H1 (cell line): ENCODE data around the gene FLVCR2. TPM values are rescaled to one million over a fixed set of nuclear protein-coding genes. Genes with fewer than 3 reads are reported as not detected.
A peak's percentile ranks its signal among the peaks of the same experiment; 100 is the strongest.

ENCODE experiments used
- CTCF ChIA-PET: fragments of 300-600 bp; sonication (Branson Sonifier 250); formaldehyde crosslinking; loops from one replicate; lab custom pipeline; 2021; ENCODE audit not compliant: partially characterized antibody; lab: Charles Lee
- POLR2A ChIA-PET: fragments of 300-600 bp; sonication (Branson Sonifier 250); formaldehyde crosslinking; loops from one replicate; lab custom pipeline; 2021; ENCODE audit warnings: inconsistent platforms; ENCODE audit not compliant: partially characterized antibody; lab: Charles Lee
- DNase-seq, 2 experiments: peaks; one replicate each; pipeline versions ENCODE4 v3.0.0 to v3.0.0-alpha.2; 2010 to 2022; ENCODE audit warnings: low spot score in 2 of 2, low read depth in 1 of 2, mixed read lengths in 1 of 2
- FAIRE-seq: peaks from 2 replicates; lab custom pipeline; 2011; peaks lifted over from hg19 to GRCh38; lab: Jason Lieb, UNC
- H2AFZ ChIP-seq: 2 replicates; pipeline ENCODE4 v1.8.1; 2012; ENCODE audit warnings: low read length, inconsistent platforms
- H2AK5ac ChIP-seq: 2 replicates; pipeline ENCODE4 v1.6.1; 2013; ENCODE audit warnings: low read depth, low read length
- H2BK120ac ChIP-seq: replicated peaks from 2 replicates; pipeline ENCODE3; 2013; ENCODE audit warnings: low read depth, low read length, inconsistent platforms
- H2BK12ac ChIP-seq: 2 replicates; pipeline ENCODE4 v1.6.1; 2013; ENCODE audit warnings: low read depth, low read length
- H2BK15ac ChIP-seq: 2 replicates; pipeline ENCODE4 v1.6.1; 2013; ENCODE audit warnings: low read length
- H2BK20ac ChIP-seq: 2 replicates; pipeline ENCODE4 v1.6.1; 2013; ENCODE audit warnings: low read length
- H2BK5ac ChIP-seq: 2 replicates; pipeline ENCODE4 v1.6.1; 2013; ENCODE audit warnings: low read depth, low read length
- H3K14ac ChIP-seq: 2 replicates; pipeline ENCODE4 v1.6.1; 2013; ENCODE audit warnings: inconsistent platforms; ENCODE audit not compliant: insufficient read length
- H3K18ac ChIP-seq: 2 replicates; pipeline ENCODE4 v1.6.1; 2013; ENCODE audit warnings: low read length; ENCODE audit errors: extremely low read depth
- H3K23ac ChIP-seq: 2 replicates; pipeline ENCODE4 v1.6.1; 2013; ENCODE audit warnings: inconsistent platforms; ENCODE audit not compliant: insufficient read length
- H3K23me2 ChIP-seq: 2 replicates; pipeline ENCODE4 v1.6.1; 2013; ENCODE audit warnings: low read depth, low read length
- H3K27ac ChIP-seq: 2 replicates; pipeline ENCODE4 v1.6.1; 2011; ENCODE audit warnings: low read depth, low read length, inconsistent platforms
- H3K27me3 ChIP-seq, 4 experiments: replicated peaks in 1 of 4; 1 replicate in 1 of 4; 2 replicates in 3 of 4; pipeline versions ENCODE4 v1.6.1 to v1.8.1; 2011 to 2013; ENCODE audit warnings: low read length in 3 of 4, mild to moderate bottlenecking in 3 of 4, inconsistent platforms in 2 of 4, mixed read lengths in 2 of 4, moderate library complexity in 1 of 4; ENCODE audit not compliant: control insufficient read depth in 3 of 4, insufficient read depth in 3 of 4; ENCODE audit errors: extremely low read depth in 1 of 4
- H3K36me3 ChIP-seq, 4 experiments: 2 replicates each; pipeline versions ENCODE4 v1.6.1 to v1.8.1; 2011 to 2013; ENCODE audit warnings: mild to moderate bottlenecking in 4 of 4, low read length in 3 of 4, moderate library complexity in 2 of 4, control low read depth in 1 of 4, inconsistent platforms in 1 of 4; ENCODE audit not compliant: insufficient read depth in 4 of 4, control insufficient read depth in 2 of 4
- H3K4ac ChIP-seq: replicated peaks from 2 replicates; pipeline ENCODE3; 2013; ENCODE audit warnings: low read length, low read depth, mixed read lengths, inconsistent platforms; ENCODE audit not compliant: insufficient read length
- H3K4me1 ChIP-seq, 4 experiments: replicated peaks in 1 of 4; 1 replicate in 1 of 4; 2 replicates in 3 of 4; pipeline versions ENCODE4 v1.6.1 to v1.8.1; 2011 to 2013; ENCODE audit warnings: low read length in 3 of 4, inconsistent platforms in 2 of 4, mixed read lengths in 1 of 4; ENCODE audit not compliant: insufficient read depth in 4 of 4, control insufficient read depth in 3 of 4
- H3K4me2 ChIP-seq, 2 experiments: 2 replicates each; pipeline versions ENCODE4 v1.6.1 to v1.8.1; 2011 to 2013; ENCODE audit warnings: low read depth in 2 of 2, low read length in 2 of 2, control low read depth in 1 of 2, inconsistent platforms in 1 of 2, mild to moderate bottlenecking in 1 of 2; ENCODE audit not compliant: insufficient read depth in 1 of 2
- H3K4me3 ChIP-seq, 4 experiments: fragments of 200-600, 300-600 bp in 1 of 4; sonication (generic), shearing (Covaris generic), sonication (Bioruptor Twin) in 1 of 4; 2 replicates each; pipeline versions ENCODE4 v1.5.1 to v1.8.1; 2011 to 2016; ENCODE audit warnings: low read length in 4 of 4, low read depth in 3 of 4, control low read depth in 2 of 4, inconsistent platforms in 2 of 4, mild to moderate bottlenecking in 2 of 4, mixed read lengths in 1 of 4, moderate library complexity in 1 of 4; ENCODE audit not compliant: insufficient read depth in 2 of 4; ENCODE audit errors: extremely low read depth in 1 of 4
- H3K56ac ChIP-seq: replicated peaks from 2 replicates; pipeline ENCODE3; 2013; ENCODE audit warnings: low read depth, mild to moderate bottlenecking, mixed read lengths, low read length, inconsistent platforms; ENCODE audit not compliant: insufficient read length
- H3K79me1 ChIP-seq: 2 replicates; pipeline ENCODE4 v1.6.1; 2013; ENCODE audit warnings: low read depth, low read length, control low read depth
- H3K79me2 ChIP-seq, 2 experiments: 2 replicates each; pipeline versions ENCODE4 v1.6.1 to v1.8.1; 2012 to 2013; ENCODE audit warnings: low read length in 2 of 2, mild to moderate bottlenecking in 2 of 2, inconsistent platforms in 1 of 2; ENCODE audit not compliant: insufficient read depth in 2 of 2, control insufficient read depth in 1 of 2
- H3K9ac ChIP-seq, 4 experiments: replicated peaks in 1 of 4; 1 replicate in 1 of 4; 2 replicates in 3 of 4; pipeline versions ENCODE4 v1.6.1 to v1.8.1; 2011 to 2013; ENCODE audit warnings: low read depth in 3 of 4, low read length in 3 of 4, control low read depth in 2 of 4, mild to moderate bottlenecking in 2 of 4, moderate library complexity in 2 of 4, inconsistent platforms in 1 of 4; ENCODE audit errors: extremely low read depth in 1 of 4
- H3K9me3 ChIP-seq, 2 experiments: 2 replicates each; pipeline versions ENCODE4 v1.6.1 to v1.8.1; 2012 to 2013; ENCODE audit warnings: mild to moderate bottlenecking in 2 of 2, moderate library complexity in 2 of 2, control low read depth in 1 of 2, inconsistent platforms in 1 of 2, low read depth in 1 of 2, low read length in 1 of 2, mixed read lengths in 1 of 2; ENCODE audit not compliant: insufficient read depth in 2 of 2
- H4K20me1 ChIP-seq, 2 experiments: replicated peaks in 1 of 2; 2 replicates each; pipeline versions ENCODE3 to v1.8.1; 2011 to 2013; ENCODE audit warnings: inconsistent platforms in 2 of 2, low read length in 2 of 2, mild to moderate bottlenecking in 1 of 2; ENCODE audit not compliant: insufficient read depth in 2 of 2, control insufficient read depth in 1 of 2
- H4K5ac ChIP-seq: 2 replicates; pipeline ENCODE4 v1.6.1; 2013; ENCODE audit warnings: low read length, low read depth, mixed read lengths, inconsistent platforms; ENCODE audit not compliant: insufficient read length
- H4K8ac ChIP-seq: 2 replicates; pipeline ENCODE4 v1.8.0; 2013; ENCODE audit warnings: mild to moderate bottlenecking, moderate library complexity, low read length, inconsistent platforms; ENCODE audit not compliant: insufficient read depth; ENCODE audit errors: extremely low read depth
- H4K91ac ChIP-seq: replicated peaks from 2 replicates; pipeline ENCODE3; 2013; ENCODE audit warnings: low read length, mixed read lengths, inconsistent platforms; ENCODE audit not compliant: insufficient read length
- EP300 ChIP-seq, 2 experiments: IDR thresholded peaks; 1 replicate in 1 of 2; 2 replicates in 1 of 2; pipeline ENCODE4 v1.6.1; 2011 to 2012; ENCODE audit warnings: low read depth in 2 of 2, low read length in 2 of 2, mild to moderate bottlenecking in 2 of 2, borderline replicate concordance in 1 of 2, inconsistent platforms in 1 of 2, moderate library complexity in 1 of 2
- RAD21 ChIP-seq, 2 experiments: IDR thresholded peaks in 1 of 2; conservative IDR thresholded peaks in 1 of 2; 2 replicates each; pipeline ENCODE4 v1.6.1; 2011; ENCODE audit warnings: low read depth in 2 of 2, low read length in 2 of 2, improper control_type of control experiment in 1 of 2, inconsistent platforms in 1 of 2, mild to moderate bottlenecking in 1 of 2, moderate library complexity in 1 of 2
- WGBS, 2 experiments: shearing (Covaris generic) in 1 of 2; methylation state at CpG; one replicate each; pipeline versions ENCODE4 v1.1.6 to v1.1.7; 2013 to 2015; ENCODE audit warnings: low lambda C conversion rate in 2 of 2, mixed read lengths in 2 of 2, inconsistent platforms in 1 of 2, low coverage in 1 of 2, missing lambda C conversion rate in 1 of 2; ENCODE audit not compliant: insufficient replicate concordance in 2 of 2, insufficient coverage in 1 of 2, insufficient read length in 1 of 2; ENCODE audit errors: extremely low coverage in 1 of 2, missing lambda C conversion rate in 1 of 2; 5-methylcytosine and 5-hydroxymethylcytosine counted together
- polyA plus RNA-seq, 7 experiments: library from polyadenylated mRNA; depleted of rRNA in 3 of 7; stranded (reverse) in 5 of 7; unstranded in 2 of 7; fragments of >200 nt in 5 of 7; fragments of 200-250 nt in 2 of 7; gene quantifications; 1 replicate in 5 of 7; 2 replicates in 1 of 7; 4 replicates in 1 of 7; pipeline versions ENCODE4 v1.2.1 to v1.2.3, GENCODE V29; 2011 to 2013; ENCODE audit warnings: missing spikeins in 2 of 7, mixed read lengths in 2 of 7
- total RNA-seq: library from RNA; stranded (reverse); fragmentation: NEBNext Ultra II Directional; extraction: Animal tissue kit (Norgen Biotek cat#: 25700); gene quantifications from 2 replicates; pipeline ENCODE4 v1.2.1, GENCODE V29; 2021
- TF ChIP-seq, protein P1 (sequence below), 3 experiments: IDR thresholded peaks; 1 replicate in 2 of 3; 2 replicates in 1 of 3; pipeline versions ENCODE4 v1.5.1 to v1.6.1; 2011; ENCODE audit warnings: low read length in 3 of 3, mild to moderate bottlenecking in 3 of 3, inconsistent platforms in 2 of 3, low read depth in 1 of 3, moderate library complexity in 1 of 3; ENCODE audit not compliant: insufficient read depth in 1 of 3; ENCODE audit errors: control extremely low read depth in 1 of 3

FLVCR2 gene
- total and polyA plus RNA-seq, 2 of the 8 experiments (the other 6 are each of a cell fraction or from before 2014, with no cell fraction given) = 7.1 to 8.2 TPM

DNA sequence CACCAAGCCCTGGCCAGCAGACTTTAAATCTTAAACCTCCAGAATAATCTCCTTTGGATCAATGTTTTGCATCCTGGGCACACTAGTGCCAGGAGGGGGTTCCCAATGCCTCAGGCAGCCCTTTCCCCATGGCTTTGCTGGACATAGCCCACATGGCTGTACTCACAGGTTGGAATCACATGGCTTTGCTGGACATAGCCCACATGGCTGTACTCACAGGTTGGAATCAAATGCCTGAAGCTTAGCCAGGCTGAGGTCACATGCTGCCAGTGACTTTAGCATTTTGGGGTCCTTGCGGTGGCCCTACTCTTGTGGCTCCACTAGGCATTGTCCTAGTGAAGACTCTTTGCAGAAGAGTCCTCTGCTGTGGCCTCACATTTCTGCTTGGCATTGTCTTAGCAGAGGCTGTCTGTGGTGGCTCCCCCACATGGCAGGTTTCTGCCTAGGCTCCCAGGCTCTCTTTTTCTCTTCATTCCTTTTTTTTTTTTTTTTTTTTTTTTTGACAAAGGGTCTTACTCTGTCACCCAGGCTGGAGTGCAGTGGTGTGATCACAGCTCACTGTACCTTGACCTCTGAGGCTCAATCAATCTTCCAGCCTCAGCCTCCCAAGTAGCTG is 13.0 kb downstream of the FLVCR2 start:
- TF ChIP-seq RAD21 (IDR thresholded peaks at IDR 0.05 in 1 of 2, conservative IDR thresholded peaks at IDR 0.05 in 1 of 2; ENCODE audit: low read depth in 2 of 2, low read length in 2 of 2) = peak in 1 of 2 experiments; percentile 18; a peak in 1 of 4 replicates
- TF ChIP-seq, protein P1, sequence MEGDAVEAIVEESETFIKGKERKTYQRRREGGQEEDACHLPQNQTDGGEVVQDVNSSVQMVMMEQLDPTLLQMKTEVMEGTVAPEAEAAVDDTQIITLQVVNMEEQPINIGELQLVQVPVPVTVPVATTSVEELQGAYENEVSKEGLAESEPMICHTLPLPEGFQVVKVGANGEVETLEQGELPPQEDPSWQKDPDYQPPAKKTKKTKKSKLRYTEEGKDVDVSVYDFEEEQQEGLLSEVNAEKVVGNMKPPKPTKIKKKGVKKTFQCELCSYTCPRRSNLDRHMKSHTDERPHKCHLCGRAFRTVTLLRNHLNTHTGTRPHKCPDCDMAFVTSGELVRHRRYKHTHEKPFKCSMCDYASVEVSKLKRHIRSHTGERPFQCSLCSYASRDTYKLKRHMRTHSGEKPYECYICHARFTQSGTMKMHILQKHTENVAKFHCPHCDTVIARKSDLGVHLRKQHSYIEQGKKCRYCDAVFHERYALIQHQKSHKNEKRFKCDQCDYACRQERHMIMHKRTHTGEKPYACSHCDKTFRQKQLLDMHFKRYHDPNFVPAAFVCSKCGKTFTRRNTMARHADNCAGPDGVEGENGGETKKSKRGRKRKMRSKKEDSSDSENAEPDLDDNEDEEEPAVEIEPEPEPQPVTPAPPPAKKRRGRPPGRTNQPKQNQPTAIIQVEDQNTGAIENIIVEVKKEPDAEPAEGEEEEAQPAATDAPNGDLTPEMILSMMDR (IDR thresholded peaks at IDR 0.05; ENCODE audit: control extremely low read depth in 1 of 3, insufficient read depth in 1 of 3, low read depth in 1 of 3, low read length in 3 of 3) = peak; percentile 16 to 41 (median 36); a peak in 2 of 4 replicates
- no peak for TF ChIP-seq EP300 (IDR thresholded peaks at IDR 0.05; ENCODE audit: borderline replicate concordance in 1 of 2, low read depth in 2 of 2, low read length in 2 of 2)
- Histone ChIP-seq H4K5ac (no peak overlapping the region), H3K9ac (no peak overlapping the region), H3K4me2 (no peak overlapping the region), H3K27ac (no peak overlapping the region), H3K36me3 (peaks cover 0 to 8% (median 0%) of the 10 kb centered on the region in 4 experiments; a peak in 1 of 8 replicates), H2BK12ac (no peak overlapping the region), H3K9me3 (peaks cover 7 to 9% of the 10 kb centered on the region in 2 experiments), H3K4me1 (no peaks in the 10 kb centered on the region), H3K14ac (no peak overlapping the region), H3K23ac (no peak overlapping the region), H3K4me3 (no peak overlapping the region), H2BK15ac (no peak overlapping the region), H3K27me3 (no peaks in the 10 kb centered on the region), H3K4ac (no peak overlapping the region), H3K18ac (no peak overlapping the region), H3K79me1 (no peaks in the 10 kb centered on the region; the same call in 1 of the 2 replicates), H2AFZ (no peak overlapping the region), H2BK20ac (no peak overlapping the region), H3K56ac (no peak overlapping the region), H4K8ac (no peak overlapping the region), H2AK5ac (no peak overlapping the region), H2BK5ac (no peak overlapping the region), H3K23me2 (no peaks in the 10 kb centered on the region; the same call in 1 of the 2 replicates), H3K79me2 (no peaks in the 10 kb centered on the region), H2BK120ac (no peak overlapping the region), H4K20me1 (no peaks in the 10 kb centered on the region), H4K91ac (no peak overlapping the region)
- no peak for FAIRE-seq
- POLR2A ChIA-PET = no interaction called here
- DNase-seq = no peak
- WGBS, 2 experiments = 100% methylated on average over 1 of the region's 1 CpG; no CpG with 5 or more reads in 1 of the 2 experiments
- CTCF ChIA-PET = interaction anchor here (0.6 to 2.3 kb wide), 4 partner anchors 13 to 353 kb away, joined by 3 to 11 read pairs (median 6); partner anchors contain the start of gene FLVCR2
